Measurements from ENCODE around the gene SLC16A4.

DNA sequence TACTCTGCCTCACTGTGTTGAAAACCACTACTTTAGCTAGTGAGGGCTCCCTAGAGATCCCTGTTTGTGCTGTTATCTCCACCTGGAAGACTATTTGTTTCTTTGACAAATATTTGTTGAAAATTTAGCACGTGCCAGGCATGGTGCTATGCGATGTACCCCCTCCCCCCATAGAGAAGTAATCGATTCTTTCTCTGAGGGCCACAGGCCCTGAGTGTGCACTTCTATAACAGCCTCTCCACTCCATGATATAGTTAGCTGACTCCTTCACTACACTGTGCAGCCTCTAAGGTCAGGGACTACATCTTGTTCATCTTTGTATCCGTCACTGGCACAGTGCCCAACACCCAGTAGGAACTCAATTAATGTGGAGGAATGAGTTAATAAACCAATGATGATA, 69.0 kb downstream of the SLC16A4 start:
- TF ChIP-seq, protein P1, sequence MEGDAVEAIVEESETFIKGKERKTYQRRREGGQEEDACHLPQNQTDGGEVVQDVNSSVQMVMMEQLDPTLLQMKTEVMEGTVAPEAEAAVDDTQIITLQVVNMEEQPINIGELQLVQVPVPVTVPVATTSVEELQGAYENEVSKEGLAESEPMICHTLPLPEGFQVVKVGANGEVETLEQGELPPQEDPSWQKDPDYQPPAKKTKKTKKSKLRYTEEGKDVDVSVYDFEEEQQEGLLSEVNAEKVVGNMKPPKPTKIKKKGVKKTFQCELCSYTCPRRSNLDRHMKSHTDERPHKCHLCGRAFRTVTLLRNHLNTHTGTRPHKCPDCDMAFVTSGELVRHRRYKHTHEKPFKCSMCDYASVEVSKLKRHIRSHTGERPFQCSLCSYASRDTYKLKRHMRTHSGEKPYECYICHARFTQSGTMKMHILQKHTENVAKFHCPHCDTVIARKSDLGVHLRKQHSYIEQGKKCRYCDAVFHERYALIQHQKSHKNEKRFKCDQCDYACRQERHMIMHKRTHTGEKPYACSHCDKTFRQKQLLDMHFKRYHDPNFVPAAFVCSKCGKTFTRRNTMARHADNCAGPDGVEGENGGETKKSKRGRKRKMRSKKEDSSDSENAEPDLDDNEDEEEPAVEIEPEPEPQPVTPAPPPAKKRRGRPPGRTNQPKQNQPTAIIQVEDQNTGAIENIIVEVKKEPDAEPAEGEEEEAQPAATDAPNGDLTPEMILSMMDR (IDR thresholded peaks at IDR 0.05): no peak
- no peak for TF ChIP-seq EZH2 (IDR thresholded peaks at IDR 0.05; ENCODE audit: borderline replicate concordance, insufficient read depth, low read depth, low read length, poor library complexity, severe bottlenecking)
